HepG2 (cell line): ENCODE results near the gene UGT2A3. TPM values are rescaled to one million over a fixed set of nuclear protein-coding genes. Genes with fewer than 3 reads are reported as not detected.

Experiments used
- CCDC6 ChIP-seq: sonication (generic); formaldehyde crosslinking; IDR thresholded peaks from 2 replicates; pipeline ENCODE4 v1.8.1; 2022; ENCODE audit warnings: mild to moderate bottlenecking, missing genetic modification reagents, moderate library complexity
- ETV5 ChIP-seq: IDR thresholded peaks from 2 replicates; pipeline ENCODE4 v1.6.1; 2018; ENCODE audit warnings: missing biosample characterization, missing genetic modification reagents, inconsistent platforms, borderline replicate concordance
- FLYWCH1 ChIP-seq: sonication (generic); formaldehyde crosslinking; IDR thresholded peaks from 2 replicates; pipeline ENCODE4 v1.8.1; 2023; ENCODE audit warnings: mild to moderate bottlenecking, missing genetic modification reagents
- HOXA7 ChIP-seq: sonication (generic); formaldehyde crosslinking; IDR thresholded peaks from 2 replicates; pipeline ENCODE4 v1.8.1; 2022; ENCODE audit warnings: mild to moderate bottlenecking, missing genetic modification reagents, moderate library complexity
- KDM4B ChIP-seq: sonication (generic); formaldehyde crosslinking; IDR thresholded peaks from 2 replicates; pipeline ENCODE4 v1.4.0; 2020; ENCODE audit warnings: missing genetic modification reagents
- MEIS2 ChIP-seq: sonication (generic); formaldehyde crosslinking; IDR thresholded peaks from 2 replicates; pipeline ENCODE4 v1.9.0; 2021; ENCODE audit warnings: mild to moderate bottlenecking, missing genetic modification reagents
- NFIC ChIP-seq: IDR thresholded peaks from 2 replicates; pipeline ENCODE4 v1.6.1; 2012; ENCODE audit warnings: mild to moderate bottlenecking, low read length, inconsistent platforms
- PCBP1 ChIP-seq: fragments of 200-400 bp; formaldehyde crosslinking; IDR thresholded peaks from 2 replicates; pipeline ENCODE4 v1.6.1; 2017; ENCODE audit warnings: mild to moderate bottlenecking, low read depth, low read length, borderline replicate concordance
- PRMT3 ChIP-seq: sonication (generic); formaldehyde crosslinking; IDR thresholded peaks from 2 replicates; pipeline ENCODE4 v1.8.1; 2022; ENCODE audit warnings: low read depth, mild to moderate bottlenecking, moderate library complexity, missing genetic modification reagents, borderline replicate concordance
- RBAK ChIP-seq: sonication (generic); formaldehyde crosslinking; IDR thresholded peaks from 2 replicates; pipeline ENCODE4 v1.5.1; 2020; ENCODE audit warnings: mild to moderate bottlenecking, missing genetic modification reagents
- REPIN1 ChIP-seq: sonication (generic); formaldehyde crosslinking; IDR thresholded peaks from 2 replicates; pipeline ENCODE4 v1.8.0; 2022; ENCODE audit warnings: missing genetic modification reagents, low read depth, mild to moderate bottlenecking, borderline replicate concordance
- REXO4 ChIP-seq: sonication (generic); formaldehyde crosslinking; IDR thresholded peaks from 2 replicates; pipeline ENCODE4 v1.8.0; 2022; ENCODE audit warnings: missing genetic modification reagents, mild to moderate bottlenecking, borderline replicate concordance
- SMYD3 ChIP-seq: sonication (generic); formaldehyde crosslinking; IDR thresholded peaks from 2 replicates; pipeline ENCODE4 v1.8.1; 2023; ENCODE audit warnings: mild to moderate bottlenecking, missing genetic modification reagents
- SNAI1 ChIP-seq: sonication (generic); formaldehyde crosslinking; IDR thresholded peaks from 2 replicates; pipeline ENCODE4 v1.5.0; 2020; ENCODE audit warnings: mild to moderate bottlenecking, missing genetic modification reagents, borderline replicate concordance
- SP4 ChIP-seq: sonication (generic); formaldehyde crosslinking; IDR thresholded peaks from 2 replicates; pipeline ENCODE4 v1.8.1; 2023; ENCODE audit warnings: mild to moderate bottlenecking, missing genetic modification reagents
- STAG1 ChIP-seq: sonication (generic); formaldehyde crosslinking; IDR thresholded peaks from 2 replicates; pipeline ENCODE4 v1.4.0; 2020; ENCODE audit warnings: missing genetic modification reagents
- TARDBP ChIP-seq: sonication (generic); formaldehyde crosslinking; IDR thresholded peaks from 2 replicates; pipeline ENCODE4 v1.8.0; 2022; ENCODE audit warnings: mild to moderate bottlenecking, missing genetic modification reagents
- TMF1 ChIP-seq: sonication (generic); formaldehyde crosslinking; IDR thresholded peaks from 2 replicates; pipeline ENCODE4 v1.8.1; 2022; ENCODE audit warnings: low read depth, missing genetic modification reagents
- ZHX1 ChIP-seq: sonication (generic); formaldehyde crosslinking; IDR thresholded peaks from 2 replicates; pipeline ENCODE4 v1.8.1; 2022; ENCODE audit warnings: low read depth, mild to moderate bottlenecking, missing genetic modification reagents
- ZNF251 ChIP-seq: sonication (generic); formaldehyde crosslinking; IDR thresholded peaks from 2 replicates; pipeline ENCODE4 v1.9.0; 2021; ENCODE audit warnings: mild to moderate bottlenecking, missing genetic modification reagents
- ZNF350 ChIP-seq: sonication (generic); formaldehyde crosslinking; IDR thresholded peaks from 2 replicates; pipeline ENCODE4 v1.4.0; 2020; ENCODE audit warnings: mild to moderate bottlenecking, low read depth, missing genetic modification reagents, borderline replicate concordance
- ZNF556 ChIP-seq: sonication (generic); formaldehyde crosslinking; IDR thresholded peaks from 2 replicates; pipeline ENCODE4 v1.4.0; 2020; ENCODE audit warnings: mild to moderate bottlenecking, missing genetic modification reagents, borderline replicate concordance
- ZNF570 ChIP-seq: sonication (generic); formaldehyde crosslinking; IDR thresholded peaks from 2 replicates; pipeline ENCODE4 v1.4.0; 2020; ENCODE audit warnings: mild to moderate bottlenecking, missing genetic modification reagents, borderline replicate concordance
- ZNF773 ChIP-seq: sonication (generic); formaldehyde crosslinking; IDR thresholded peaks from 2 replicates; pipeline ENCODE4 v1.4.0; 2020; ENCODE audit warnings: missing genetic modification reagents, borderline replicate concordance
- ZNF891 ChIP-seq: sonication (generic); formaldehyde crosslinking; IDR thresholded peaks from 2 replicates; pipeline ENCODE4 v1.5.0; 2020; ENCODE audit warnings: mild to moderate bottlenecking, missing genetic modification reagents
- ZZZ3 ChIP-seq: sonication (generic); formaldehyde crosslinking; IDR thresholded peaks from 2 replicates; pipeline ENCODE4 v1.4.0; 2020; ENCODE audit warnings: missing genetic modification reagents, mild to moderate bottlenecking, borderline replicate concordance
- polyA plus RNA-seq, 8 experiments: library from polyadenylated mRNA; depleted of rRNA in 3 of 8; stranded (reverse) in 7 of 8; unstranded in 1 of 8; fragments of >200 nt; fragmentation: Illumina TruSeq in 4 of 8; extraction: Trizol in 4 of 8; gene quantifications; 2 replicates each; pipeline versions ENCODE4 v1.2.1 to v1.2.3, GENCODE V29; 2011 to 2016; ENCODE audit warnings: low read depth in 4 of 8, missing spikeins in 1 of 8, mixed read lengths in 1 of 8; ENCODE audit not compliant: insufficient read depth in 1 of 8
- total RNA-seq, 5 experiments: library from RNA; depleted of rRNA; stranded (reverse); fragments of >200 nt; fragmentation: Illumina TruSeq; extraction: Trizol; gene quantifications; 2 replicates each; pipeline ENCODE4 v1.2.3, GENCODE V29; 2016; ENCODE audit warnings: low read depth in 1 of 5
- TF ChIP-seq, protein P1 (sequence below): sonication (generic); formaldehyde crosslinking; conservative IDR thresholded peaks from 2 replicates; pipeline ENCODE4 v1.8.0; 2022; ENCODE audit warnings: low read depth, missing genetic modification reagents

The UGT2A3 gene
- total and polyA plus RNA-seq, 2 of the 13 experiments (the other 11 are each of a cell fraction or from before 2014, with no cell fraction given): 61.3 to 97.2 TPM

DNA sequence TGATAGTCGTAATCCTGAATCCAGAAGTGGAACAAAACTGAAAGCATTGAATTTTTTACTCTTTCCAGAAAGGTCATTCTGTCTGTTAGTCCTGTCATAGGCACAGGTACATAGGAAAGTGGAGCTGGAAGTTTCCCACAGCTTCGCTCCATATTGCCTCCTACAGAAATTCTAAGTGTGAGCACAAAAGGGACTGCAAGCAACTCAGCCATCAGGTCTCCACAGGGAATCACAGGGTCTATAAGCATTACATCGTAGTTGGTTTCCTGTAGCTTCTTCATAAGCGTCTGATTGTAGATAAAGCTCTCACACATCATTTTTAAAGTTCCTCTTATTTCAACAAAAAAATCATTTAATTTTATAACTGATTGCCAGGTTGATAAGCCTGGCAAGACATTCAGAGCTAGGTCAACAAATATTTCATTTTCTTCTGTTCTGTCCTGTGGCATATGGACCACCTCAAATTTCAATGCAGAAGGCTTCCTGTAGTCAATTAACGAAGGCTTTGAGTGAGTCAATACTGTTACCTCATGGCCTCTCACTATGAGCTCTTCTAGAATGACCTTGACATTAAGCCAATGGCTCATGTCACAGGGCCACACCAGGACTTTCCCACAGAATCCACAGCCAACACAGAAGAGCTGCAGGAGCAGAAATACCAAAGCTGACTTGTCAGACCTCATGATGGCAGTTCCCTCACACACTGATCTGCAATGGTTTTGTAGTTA is at the start of gene UGT2A3 (continued):
- TF ChIP-seq REPIN1 (CRISPR knock-in tag): peak; percentile 88
- TF ChIP-seq NFIC: peak; percentile 73
- TF ChIP-seq RBAK (CRISPR knock-in tag): no peak
- TF ChIP-seq ZNF251 (CRISPR knock-in tag): no peak
- TF ChIP-seq MEIS2 (CRISPR knock-in tag): peak; percentile 91
- 0 out of 2 replicates have a peak, but pooled peaks have one; percentile 50 for TF ChIP-seq TARDBP
- TF ChIP-seq ZNF891 (CRISPR knock-in tag): no peak
- TF ChIP-seq, protein P1, sequence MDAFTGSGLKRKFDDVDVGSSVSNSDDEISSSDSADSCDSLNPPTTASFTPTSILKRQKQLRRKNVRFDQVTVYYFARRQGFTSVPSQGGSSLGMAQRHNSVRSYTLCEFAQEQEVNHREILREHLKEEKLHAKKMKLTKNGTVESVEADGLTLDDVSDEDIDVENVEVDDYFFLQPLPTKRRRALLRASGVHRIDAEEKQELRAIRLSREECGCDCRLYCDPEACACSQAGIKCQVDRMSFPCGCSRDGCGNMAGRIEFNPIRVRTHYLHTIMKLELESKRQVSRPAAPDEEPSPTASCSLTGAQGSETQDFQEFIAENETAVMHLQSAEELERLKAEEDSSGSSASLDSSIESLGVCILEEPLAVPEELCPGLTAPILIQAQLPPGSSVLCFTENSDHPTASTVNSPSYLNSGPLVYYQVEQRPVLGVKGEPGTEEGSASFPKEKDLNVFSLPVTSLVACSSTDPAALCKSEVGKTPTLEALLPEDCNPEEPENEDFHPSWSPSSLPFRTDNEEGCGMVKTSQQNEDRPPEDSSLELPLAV (CRISPR knock-in tag): no peak
- TF ChIP-seq HOXA7 (CRISPR knock-in tag): no peak
- TF ChIP-seq TMF1 (CRISPR knock-in tag): 0 out of 2 replicates have a peak, but pooled peaks have one; percentile 31
- TF ChIP-seq ZHX1: 0 out of 2 replicates have a peak, but pooled peaks have one; percentile 59
- TF ChIP-seq ZZZ3 (CRISPR knock-in tag): peak; percentile 58; the same call in 1 of the 2 replicates
- TF ChIP-seq ZNF556 (CRISPR knock-in tag): no peak
- no peak for TF ChIP-seq REXO4 (CRISPR knock-in tag)
- TF ChIP-seq SNAI1 (CRISPR knock-in tag): no peak
- TF ChIP-seq PCBP1: no peak
- TF ChIP-seq CCDC6: peak; percentile 38; the same call in 1 of the 2 replicates
- TF ChIP-seq ETV5 (CRISPR knock-in tag): peak; percentile 67
- no peak for TF ChIP-seq ZNF773
- peak; percentile 65; the same call in 1 of the 2 replicates for TF ChIP-seq KDM4B (CRISPR knock-in tag)
- 0 out of 2 replicates have a peak, but pooled peaks have one; percentile 60 for TF ChIP-seq SMYD3 (CRISPR knock-in tag)
- TF ChIP-seq PRMT3 (CRISPR knock-in tag): no peak
- TF ChIP-seq STAG1 (CRISPR knock-in tag): peak; percentile 44
- no peak for TF ChIP-seq FLYWCH1
- TF ChIP-seq SP4: peak; percentile 48; the same call in 1 of the 2 replicates
- no peak for TF ChIP-seq ZNF570 (CRISPR knock-in tag)
- no peak for TF ChIP-seq ZNF350 (CRISPR knock-in tag)
